COR-L47 (cell line): ENCODE measurements around the gene UBR3.
"Not testable (repeated sequence)": the region's sequence is repeated elsewhere in the genome, so short reads cannot be mapped to it uniquely, and the experiment has no call there.

ENCODE experiments used
- DNase-seq: peaks from one replicate; lab custom pipeline; 2025; lab: John Stamatoyannopoulos, UW

The UBR3 gene

GRCh38 chr2:169871369-169871768, 44.1 kb downstream of the UBR3 start:
- DNase-seq = not testable (repeated sequence)

GRCh38 chr2:169871994-169872393, 44.7 kb downstream of the UBR3 start:
- DNase-seq = no peak

- no peak for DNase-seq
Observed at GRCh38 chr2:169877398-169877797, 50.1 kb downstream of the UBR3 start.

GRCh38 chr2:169887120-169887519, 59.9 kb downstream of the UBR3 start:
- no peak for DNase-seq

GRCh38 chr2:169891593-169892298, 64.5 kb downstream of the UBR3 start:
- no peak for DNase-seq

- no peak for DNase-seq
Observed at GRCh38 chr2:169892951-169893350, 65.7 kb downstream of the UBR3 start.

GRCh38 chr2:169895294-169895985, 68.2 kb downstream of the UBR3 start:
- DNase-seq = no peak

- no peak for DNase-seq
Observed at GRCh38 chr2:169897834-169898233, 70.6 kb downstream of the UBR3 start.

- not testable (repeated sequence) for DNase-seq
Observed at GRCh38 chr2:169900103-169900502, 72.8 kb downstream of the UBR3 start.

GRCh38 chr2:169900686-169901085, 73.4 kb downstream of the UBR3 start:
- DNase-seq = no peak

- no peak for DNase-seq
Observed at GRCh38 chr2:169906731-169907130, 79.5 kb downstream of the UBR3 start.

- DNase-seq = no peak
Observed at GRCh38 chr2:169909376-169909775, 82.1 kb downstream of the UBR3 start.

GRCh38 chr2:169910109-169910799, 83.0 kb downstream of the UBR3 start:
- DNase-seq = no peak

GRCh38 chr2:169911119-169911518, 83.9 kb downstream of the UBR3 start:
- no peak for DNase-seq

- DNase-seq = no peak
Observed at GRCh38 chr2:169916623-169917022, 89.4 kb downstream of the UBR3 start.

- no peak for DNase-seq
Observed at GRCh38 chr2:169923977-169924376, 96.7 kb downstream of the UBR3 start.

GRCh38 chr2:169925968-169926367, 98.7 kb downstream of the UBR3 start:
- no peak for DNase-seq

- peak; percentile 51 for DNase-seq
Observed at GRCh38 chr2:169928463-169928864, 101.2 kb downstream of the UBR3 start.

GRCh38 chr2:169933124-169933711, 106.0 kb downstream of the UBR3 start:
- peak; percentile 62 for DNase-seq

GRCh38 chr2:169936652-169937051, 109.4 kb downstream of the UBR3 start:
- DNase-seq = not testable (repeated sequence)

GRCh38 chr2:169945515-169945914, 118.3 kb downstream of the UBR3 start:
- no peak for DNase-seq

GRCh38 chr2:169946092-169946491, 118.8 kb downstream of the UBR3 start:
- no peak for DNase-seq

GRCh38 chr2:169946546-169946945, 119.3 kb downstream of the UBR3 start:
- DNase-seq = no peak
